Amniotic stem cell (primary cell): ENCODE measurements around the gene EID2B.

Experiments used
- DNase-seq: peaks from one replicate; lab custom pipeline; 2025; lab: John Stamatoyannopoulos, UW

The EID2B gene

DNA sequence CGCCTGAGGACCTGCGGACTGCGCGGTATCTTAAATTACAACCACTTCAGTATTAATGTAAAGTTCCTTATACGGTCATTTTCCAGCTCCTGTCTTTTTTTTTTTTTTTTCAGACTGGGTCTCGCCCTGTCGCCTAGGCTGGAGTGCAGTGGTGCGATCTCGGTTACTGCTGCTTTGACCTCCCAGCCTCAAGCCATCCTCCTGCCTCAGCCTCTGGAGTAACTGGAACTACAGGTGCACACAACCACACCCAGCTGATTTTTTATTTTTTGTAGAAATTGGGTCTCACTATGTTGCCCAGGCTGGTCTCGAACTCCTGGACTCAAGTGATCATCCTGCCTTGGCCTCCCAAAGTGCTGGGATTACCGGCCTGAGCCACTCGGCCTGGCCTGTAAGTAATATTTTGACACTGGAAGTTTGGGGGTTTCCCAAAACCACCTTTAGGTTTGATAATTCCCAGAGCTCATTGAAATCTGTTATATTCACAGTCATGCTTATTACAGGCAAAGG is 406 bp upstream of the EID2B start:
- no peak for DNase-seq

DNA sequence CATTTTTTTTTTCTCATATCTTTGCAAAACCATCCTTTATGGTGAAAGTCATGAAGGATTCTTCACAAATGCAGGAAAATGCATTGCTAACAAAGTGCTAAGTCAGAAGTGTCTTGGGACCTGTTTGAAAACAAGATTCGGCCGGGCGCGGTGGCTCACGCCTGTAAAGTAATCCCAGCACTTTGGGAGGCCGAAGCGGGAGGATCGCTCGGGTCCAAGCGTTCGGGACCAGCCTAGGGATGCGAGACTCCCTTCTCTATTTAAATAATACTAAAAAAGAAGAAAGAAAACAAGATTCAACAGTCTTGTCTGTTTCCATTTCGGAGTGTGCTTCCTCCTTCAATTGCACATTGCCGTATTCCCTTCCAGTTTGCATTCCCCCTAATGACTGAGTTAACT is 819 bp downstream of the EID2B start:
- no peak for DNase-seq

DNA sequence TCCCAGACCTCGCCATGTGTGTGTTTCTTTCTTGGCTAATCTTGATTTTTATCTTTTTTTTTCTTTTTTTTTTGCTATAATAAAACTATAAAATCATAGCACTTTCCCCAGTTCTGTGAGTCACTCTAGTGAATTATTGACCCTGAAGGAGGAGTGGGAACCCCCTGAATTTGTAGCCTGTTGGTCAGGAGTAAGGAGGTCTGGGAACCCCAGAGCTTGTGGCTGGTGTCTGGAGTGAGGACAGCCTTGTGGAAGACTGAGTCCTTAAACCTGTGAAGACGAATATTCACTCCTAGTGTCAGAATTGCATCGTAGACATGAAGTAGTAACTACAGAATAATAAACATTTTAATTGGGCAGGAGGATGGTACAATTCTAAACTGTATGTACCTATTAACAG is 7.4 kb downstream of the EID2B start:
- no peak for DNase-seq

DNA sequence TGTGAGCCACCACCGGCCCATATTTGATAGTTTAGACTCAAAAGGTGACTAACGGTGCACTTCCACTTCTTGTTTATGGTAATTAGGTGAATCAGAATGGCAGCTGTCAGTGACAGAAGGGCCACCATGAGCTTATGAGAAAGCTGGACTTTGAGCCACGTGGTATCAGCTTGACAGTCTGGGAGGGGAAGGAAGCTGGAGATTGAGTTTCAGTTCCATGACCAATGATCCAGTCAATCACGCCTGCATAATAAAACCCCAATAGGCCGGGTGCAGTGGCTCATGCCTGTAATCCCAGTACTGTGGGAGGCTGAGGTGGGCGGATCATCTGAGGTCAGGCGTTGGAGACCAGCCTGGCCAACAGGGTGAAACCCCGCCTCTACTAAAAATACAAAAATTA is 8.2 kb downstream of the EID2B start:
- no peak for DNase-seq

DNA sequence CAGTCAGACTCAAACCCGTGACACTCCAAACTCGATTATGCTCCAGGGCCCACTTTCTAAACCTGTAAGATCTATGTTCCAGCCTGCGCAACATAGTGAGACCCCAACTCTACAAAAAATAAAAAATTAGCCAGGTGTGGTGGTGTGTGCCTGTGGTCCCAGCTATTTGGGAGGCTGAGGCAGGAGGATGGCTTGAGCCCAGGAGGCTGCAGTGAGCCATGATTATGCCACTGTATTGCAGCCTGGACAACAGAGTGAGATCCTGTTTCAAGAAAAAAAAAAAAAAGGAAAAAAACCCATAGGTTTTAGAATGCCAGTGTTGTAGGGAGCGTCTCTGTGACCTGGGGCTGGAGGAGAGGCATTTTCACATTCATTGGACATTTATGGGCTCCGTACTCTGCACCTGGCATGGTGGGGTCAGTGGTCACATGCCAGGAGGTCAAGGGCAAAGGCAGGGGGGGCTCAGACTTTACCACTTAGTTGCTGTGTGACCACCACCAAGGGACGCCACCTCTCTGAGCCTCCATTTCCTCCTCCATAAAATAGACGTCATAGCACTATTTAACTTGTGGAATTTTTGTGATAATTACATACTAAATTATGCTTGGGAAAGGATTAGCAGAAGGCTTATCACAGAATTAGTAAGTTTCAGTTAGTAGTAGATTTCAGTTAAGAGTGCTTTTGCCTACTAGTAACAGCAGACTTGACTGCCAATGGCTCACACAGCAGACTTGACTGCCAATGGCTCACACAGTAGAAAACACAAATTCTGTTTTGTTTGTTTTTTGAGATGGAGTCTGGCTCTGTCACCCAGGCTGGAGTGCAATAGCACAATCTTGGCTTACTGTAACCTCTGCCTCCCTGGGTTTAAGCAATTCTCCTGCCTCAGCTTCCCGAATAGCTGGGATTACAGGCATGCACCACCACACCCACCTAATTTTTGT is 11.8 kb downstream of the EID2B start:
- no peak for DNase-seq

DNA sequence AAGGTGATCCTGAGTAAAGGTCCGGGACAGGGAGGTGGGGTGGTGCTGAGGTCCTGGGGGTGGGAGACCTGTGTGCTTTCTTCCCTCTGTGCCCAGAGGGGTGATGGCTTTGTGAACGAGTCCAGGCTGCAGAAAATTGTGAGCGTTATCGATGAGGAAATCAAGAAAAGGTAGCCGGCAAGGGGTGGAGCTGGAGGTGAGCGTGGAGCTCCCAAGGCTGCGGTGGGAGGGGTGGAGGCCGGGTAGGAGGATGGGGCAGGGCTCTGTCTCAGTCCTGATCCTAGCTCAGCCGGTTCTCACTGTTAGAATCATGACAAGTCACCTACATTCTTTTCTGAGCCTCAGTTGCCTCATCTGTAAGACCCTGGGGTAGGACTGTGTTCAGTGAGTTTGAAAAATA is 13.7 kb downstream of the EID2B start:
- DNase-seq: no peak

DNA sequence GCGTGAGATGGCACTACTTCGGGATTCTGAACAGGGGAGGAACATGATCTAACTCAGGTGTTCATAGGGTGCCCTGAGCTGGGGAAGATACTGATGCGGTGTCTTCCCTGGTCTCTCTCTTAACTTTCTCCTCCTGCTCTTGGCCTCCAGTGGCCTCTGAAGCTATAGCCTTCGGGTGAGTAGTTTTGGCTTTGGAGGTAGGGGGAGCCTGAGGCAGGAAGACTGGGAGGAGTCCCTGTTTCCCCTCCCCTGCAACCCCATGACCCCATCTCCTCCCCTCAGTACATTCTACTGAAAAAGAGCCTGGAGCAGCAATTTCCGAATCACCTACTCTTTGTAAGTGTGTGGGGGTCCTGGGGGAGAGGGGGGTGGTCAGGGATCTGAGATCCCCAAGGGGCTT is 14.2 kb downstream of the EID2B start:
- no peak for DNase-seq

DNA sequence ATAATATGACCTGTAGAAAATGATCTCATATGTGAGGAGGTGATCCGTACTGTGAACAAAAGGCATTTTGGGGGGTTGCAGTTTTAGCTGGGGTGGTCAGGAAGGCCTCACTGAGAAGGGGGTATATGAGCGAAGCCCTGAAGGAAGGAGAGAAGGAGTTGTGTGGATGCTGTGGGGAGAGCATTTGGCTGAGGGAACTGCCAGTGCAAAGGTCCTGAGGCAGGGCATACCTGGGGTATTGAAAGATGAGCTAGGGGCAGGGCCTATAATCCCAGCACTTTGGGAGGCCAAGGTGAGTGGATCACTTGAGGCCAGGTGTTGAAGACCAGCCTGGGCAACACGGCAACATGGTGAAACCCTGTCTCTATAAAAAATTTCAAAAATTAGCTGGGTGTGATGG is 15.2 kb downstream of the EID2B start:
- DNase-seq: no peak

DNA sequence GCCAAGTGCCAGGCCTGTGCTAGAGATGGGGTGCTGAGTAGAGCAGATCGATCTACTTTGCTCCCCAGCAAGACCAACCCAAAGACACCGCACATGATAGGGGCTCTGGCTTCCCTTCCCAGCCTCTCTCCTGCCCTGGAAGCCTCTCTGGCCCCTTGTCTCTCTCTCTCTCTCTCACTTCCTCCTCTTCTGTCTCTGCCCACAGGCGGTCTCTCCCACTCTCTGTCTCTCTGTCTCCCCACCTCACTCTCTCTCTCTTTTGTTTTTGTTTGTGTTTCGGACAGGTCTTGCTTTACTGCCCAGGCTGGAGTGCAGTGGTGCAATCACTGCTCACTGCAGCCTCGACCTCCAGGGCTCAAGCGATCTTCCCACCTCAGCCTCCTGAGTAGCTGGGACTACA is 16.4 kb downstream of the EID2B start:
- DNase-seq: no peak

DNA sequence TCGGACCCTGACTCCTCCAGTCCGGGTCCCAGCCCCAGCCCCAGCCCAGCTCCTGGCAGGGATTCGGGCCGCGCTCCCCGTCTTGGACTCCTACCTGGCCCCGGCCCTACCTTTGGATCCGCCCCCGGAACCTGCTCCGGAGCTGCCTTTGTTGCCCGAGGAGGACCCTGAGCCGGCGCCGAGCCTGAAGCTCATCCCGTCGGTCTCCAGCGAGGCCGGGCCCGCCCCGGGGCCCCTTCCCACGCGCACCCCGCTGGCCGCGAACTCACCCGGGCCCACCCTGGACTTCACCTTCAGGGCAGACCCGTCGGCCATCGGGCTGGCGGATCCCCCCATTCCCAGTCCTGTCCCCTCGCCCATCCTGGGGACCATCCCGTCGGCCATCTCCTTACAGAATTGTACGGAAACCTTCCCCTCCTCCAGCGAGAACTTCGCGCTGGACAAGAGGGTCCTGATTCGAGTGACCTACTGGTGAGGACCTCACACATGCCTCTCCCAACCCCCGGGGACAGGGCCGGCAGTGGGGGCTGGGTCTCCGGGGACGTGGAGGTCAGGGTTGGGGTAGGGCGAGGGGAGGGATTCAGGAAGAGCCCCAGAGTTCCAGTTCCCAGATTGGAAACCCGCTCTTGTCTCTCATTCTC is 17.0 kb downstream of the EID2B start:
- no peak for DNase-seq

DNA sequence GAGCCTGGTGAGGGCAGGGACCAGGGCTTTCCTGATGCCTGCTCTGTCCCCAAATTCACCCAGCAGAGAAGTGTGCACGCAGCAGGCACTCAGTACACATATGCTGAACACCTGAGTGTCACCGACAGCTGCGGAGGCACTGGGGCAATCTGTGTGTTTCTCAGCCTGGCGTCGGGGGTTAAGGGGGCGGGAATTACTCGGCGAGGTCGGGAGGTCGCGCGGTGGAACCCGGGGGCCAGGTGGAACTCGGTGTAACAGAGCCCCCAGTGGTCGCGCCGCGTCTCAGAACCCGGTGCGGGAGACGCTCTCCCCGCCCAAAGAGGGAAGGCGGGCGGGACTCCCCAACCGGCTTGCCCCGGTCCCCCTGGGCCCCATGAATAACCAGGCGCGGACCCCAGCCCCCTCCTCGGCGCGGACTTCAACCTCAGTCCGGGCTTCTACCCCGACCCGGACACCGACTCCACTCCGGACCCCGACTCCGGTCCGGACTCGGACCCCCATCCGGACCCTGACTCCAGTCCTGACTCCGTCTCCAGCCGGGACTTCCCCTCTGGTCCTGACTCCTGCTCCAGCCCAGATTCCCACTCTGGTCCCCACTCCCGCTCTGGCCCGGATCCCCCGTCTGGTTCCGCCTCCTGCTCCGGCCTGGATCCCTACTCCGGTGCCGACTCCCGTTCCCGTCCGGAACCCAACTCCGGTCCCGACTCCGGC is 17.7 kb downstream of the EID2B start, which contains the start of gene SELENOV:
Gene SELENOV, plus strand, starts transcription at position 300 of the 711 bp plus-strand sequence. Its CDS starts 74 bp downstream, at position 374.
- DNase-seq: no peak

DNA sequence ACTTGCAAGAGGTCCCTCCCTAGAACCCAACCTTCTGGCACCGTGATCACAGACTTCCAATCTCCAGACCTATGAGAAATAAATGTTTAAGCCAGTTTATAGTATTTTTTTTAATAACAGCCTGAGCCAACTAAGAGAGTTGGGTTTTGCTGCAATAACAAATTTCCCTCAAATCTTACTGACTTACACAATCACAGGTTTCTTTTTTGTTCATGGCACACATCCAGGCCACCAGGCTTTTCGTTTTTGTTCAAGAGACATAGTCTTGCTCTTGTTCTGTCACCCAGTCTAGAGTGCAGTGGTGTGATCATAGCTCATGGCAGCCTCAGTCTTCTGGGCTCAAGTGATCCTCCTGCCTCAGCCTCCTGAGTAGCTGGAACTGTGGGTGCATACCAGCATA is 19.7 kb downstream of the EID2B start:
- no peak for DNase-seq

DNA sequence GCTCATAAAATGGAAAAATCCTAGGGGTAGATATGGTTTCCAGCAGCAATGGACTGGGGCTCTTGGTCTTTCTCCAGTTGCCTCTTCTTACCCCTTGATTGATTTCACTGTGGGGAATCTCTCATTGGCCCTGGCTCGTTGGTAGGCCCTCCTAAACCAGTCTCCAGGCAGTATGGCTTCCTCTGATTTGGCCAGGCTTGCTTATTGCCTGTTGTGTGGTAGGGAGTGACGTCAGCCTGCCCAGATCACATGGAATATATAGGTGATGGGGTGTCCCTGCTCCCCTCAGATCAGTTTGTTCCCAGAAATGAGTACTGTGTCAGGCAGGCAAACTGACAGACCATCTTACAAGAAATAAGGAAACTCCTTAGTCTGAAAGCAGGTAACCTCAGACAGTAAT is 23.4 kb downstream of the EID2B start:
- no peak for DNase-seq

DNA sequence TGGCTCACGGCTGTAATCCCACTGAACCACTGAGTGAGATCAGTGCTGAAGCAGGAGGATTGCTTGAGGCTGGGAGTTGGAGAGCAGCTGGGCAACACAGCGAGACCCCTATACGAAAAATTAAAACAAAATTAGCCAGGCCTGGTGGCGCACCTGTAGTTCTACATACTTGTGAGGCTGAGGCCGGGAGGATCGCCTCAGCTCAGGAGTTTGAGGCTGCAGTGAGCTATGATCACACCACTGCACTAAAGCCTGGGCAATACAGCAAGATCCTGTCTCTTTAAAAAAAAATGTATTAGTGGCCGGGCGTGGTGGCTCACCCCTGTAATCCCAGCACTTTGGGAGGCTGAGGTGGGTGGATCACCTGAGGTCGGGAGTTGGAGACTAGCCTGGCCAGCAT is 24.0 kb downstream of the EID2B start:
- DNase-seq: no peak

DNA sequence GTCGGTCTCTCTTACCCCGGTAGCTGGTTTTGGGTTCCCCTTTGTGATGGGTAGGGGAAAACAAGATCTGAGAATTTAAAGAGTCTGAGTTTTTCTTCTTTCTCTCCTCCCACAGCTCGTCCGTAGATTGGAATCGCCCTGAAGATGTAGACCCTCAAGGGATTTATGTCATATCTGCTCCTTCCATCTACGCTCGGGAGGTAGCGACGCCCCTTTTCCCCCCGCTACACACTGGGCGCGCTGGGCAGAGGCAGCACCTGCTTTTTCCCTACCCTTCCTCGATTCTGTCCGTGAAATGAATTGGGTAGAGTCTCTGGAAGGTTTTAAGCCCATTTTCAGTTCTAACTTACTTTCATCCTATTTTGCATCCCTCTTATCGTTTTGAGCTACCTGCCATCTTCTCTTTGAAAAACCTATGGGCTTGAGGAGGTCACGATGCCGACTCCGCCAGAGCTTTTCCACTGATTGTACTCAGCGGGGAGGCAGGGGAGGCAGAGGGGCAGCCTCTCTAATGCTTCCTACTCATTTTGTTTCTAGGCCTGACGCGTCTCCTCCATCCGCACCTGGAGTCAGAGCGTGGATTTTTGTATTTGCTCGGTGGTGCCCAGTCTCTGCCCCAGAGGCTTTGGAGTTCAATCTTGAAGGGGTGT is 24.8 kb downstream of the EID2B start:
- DNase-seq: no peak

DNA sequence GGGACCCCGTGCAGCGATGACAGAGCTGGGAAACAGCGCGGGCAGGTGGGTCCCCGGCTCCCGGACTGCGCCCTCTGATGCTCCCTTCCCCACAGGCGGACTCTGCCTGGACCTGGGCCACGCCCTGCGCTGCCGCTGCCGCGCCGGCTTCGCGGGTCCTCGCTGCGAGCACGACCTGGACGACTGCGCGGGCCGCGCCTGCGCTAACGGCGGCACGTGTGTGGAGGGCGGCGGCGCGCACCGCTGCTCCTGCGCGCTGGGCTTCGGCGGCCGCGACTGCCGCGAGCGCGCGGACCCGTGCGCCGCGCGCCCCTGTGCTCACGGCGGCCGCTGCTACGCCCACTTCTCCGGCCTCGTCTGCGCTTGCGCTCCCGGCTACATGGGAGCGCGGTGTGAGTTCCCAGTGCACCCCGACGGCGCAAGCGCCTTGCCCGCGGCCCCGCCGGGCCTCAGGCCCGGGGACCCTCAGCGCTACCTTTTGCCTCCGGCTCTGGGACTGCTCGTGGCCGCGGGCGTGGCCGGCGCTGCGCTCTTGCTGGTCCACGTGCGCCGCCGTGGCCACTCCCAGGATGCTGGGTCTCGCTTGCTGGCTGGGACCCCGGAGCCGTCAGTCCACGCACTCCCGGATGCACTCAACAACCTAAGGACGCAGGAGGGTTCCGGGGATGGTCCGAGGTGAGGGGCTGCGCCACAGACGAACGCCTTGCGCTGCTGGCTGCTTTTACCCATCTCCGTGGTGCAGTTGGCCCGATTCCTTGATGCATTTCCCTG is 25.5 kb downstream of the EID2B start:
- DNase-seq: no peak

DNA sequence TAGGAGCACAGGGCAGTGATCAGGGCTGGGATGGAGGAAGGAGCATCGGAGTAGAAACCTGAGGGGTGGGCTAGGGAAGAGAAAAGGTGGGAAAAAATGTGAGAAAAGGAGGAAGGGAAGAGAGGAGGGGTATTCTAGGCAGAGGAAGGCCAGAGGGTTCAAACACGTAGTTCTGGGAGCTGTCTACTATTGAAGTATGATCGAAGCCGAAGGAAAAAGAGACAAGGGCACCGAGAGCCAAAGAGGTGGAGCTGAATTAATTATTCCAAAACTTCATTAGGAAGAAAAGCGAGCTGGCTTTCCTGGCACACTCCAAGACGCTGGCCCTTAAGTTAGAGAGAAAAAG is 26.1 kb downstream of the EID2B start:
- DNase-seq: no peak

DNA sequence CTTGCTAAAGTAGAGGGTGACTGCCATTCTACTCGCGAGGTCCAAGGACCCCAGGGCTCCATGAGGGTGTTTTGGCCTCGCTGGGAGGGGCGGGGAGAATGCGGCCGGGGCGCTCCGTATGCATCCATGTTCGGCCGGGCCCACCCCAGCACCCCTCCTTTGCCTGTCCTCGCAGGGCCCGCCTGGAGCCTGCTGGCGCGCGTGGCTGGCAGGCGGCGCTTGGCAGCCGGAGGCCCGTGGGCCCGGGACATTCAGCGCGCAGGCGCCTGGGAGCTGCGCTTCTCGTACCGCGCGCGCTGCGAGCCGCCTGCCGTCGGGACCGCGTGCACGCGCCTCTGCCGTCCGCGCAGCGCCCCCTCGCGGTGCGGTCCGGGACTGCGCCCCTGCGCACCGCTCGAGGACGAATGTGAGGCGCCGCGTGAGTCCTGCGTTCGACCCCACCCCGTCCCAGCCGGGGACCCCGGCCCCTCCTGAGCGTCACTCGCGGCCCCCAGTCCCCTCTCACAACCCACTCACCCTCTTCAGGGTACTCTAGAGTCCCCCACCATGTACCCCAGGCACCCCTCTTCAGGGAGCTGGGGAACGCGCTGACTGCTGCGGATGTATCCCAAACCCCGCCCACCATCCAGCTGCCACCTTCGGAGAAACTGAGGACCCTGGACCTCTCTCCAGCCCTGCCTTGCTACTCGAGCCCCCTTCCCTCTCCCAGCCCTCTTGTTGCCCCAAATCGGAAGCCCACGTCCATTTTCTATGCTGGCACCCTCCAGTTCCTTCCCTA is 29.8 kb downstream of the EID2B start:
- DNase-seq: no peak

DNA sequence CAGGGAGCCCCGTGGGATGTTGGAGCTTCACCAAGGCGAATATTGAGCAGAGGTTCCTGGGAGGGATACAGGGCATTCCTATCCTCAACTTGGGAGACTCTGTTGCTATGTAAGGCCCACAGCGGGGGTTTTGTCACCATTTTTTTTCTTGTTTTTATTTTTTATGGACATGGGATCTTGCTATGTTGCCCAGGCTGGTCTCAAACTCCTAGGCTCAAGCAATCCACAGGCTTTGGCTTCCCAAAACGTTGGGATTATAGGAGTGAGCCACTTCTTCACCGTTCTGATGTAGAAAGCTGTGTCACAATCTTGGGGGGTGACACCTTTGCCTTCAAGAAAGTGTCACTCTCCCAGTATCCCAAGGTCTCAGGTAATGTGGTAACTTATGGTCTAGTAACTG is 31.3 kb downstream of the EID2B start:
- no peak for DNase-seq

DNA sequence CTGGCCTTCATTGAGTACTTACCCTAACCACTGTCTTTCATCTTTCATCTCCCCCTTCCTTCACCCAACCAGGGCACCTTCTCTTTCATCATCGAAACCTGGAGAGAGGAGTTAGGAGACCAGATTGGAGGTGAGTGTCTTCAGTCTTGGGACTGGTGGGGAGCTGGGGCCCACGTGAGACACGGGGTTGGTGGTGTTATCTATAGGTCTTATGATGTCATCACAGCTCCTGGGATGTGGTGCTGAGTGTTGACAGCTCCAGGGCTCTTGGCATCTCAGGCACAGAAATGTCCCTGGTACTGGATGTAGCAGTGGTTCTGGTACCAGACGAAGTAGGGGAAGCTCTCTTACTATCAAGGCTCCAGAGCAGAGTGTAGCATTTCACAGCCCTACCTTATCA is 32.1 kb downstream of the EID2B start:
- no peak for DNase-seq

DNA sequence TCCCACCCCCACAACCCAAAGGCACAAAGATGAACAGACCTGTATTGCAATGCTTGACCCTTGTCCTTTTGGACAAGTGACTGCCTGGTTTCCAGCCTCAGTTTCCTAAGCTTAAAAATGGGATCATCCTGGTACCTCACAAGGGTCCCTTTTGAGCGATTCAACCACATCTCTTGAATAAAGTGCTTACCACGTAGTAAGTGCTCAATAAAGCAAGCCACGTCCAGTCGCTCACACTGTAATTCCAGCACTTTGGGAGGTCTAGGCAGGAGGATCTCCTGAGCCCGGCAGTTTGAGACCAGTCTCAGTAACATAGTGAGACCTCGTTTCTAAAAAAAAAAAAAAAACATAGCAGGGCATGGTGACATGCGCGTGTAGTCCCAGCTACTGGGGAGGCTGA is 32.7 kb downstream of the EID2B start:
- no peak for DNase-seq
